ENCODE data around the gene OR6V1. TPM values are rescaled to one million over a fixed set of nuclear protein-coding genes. Genes with fewer than 3 reads are reported as not detected.

OR6V1 gene
- polyA plus RNA-seq, 1 experiment = not detected

DNA sequence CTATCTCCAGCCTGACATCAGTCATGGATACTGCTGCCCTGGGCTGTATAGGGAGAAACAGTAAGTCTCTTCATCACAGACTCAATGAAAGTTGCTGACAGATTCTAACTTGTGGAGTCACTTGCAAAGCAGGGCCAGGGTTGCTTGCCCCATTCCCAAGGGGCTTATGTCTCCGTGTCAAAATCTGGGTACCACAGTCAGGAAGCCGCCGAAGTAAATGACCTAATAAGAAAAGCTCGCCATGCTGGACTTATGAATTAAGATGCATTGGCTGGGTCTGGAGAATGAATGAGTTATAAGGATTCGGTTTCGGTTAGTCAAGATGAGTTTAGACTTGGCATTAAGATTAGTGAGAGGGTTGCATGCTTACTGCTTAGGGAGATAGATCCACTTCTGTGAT, 10.8 kb upstream of the OR6V1 start:
- H3K36me3 ChIP-seq (ENCODE audit: control insufficient read depth, insufficient read depth, low read length) = no peaks in the 10 kb centered on the region
- DNase-seq (ENCODE audit: low read depth) = no peak
- no peaks in the 10 kb centered on the region for H3K27me3 ChIP-seq (ENCODE audit: control insufficient read depth, insufficient read depth, low read length)
- TF ChIP-seq, protein P1, sequence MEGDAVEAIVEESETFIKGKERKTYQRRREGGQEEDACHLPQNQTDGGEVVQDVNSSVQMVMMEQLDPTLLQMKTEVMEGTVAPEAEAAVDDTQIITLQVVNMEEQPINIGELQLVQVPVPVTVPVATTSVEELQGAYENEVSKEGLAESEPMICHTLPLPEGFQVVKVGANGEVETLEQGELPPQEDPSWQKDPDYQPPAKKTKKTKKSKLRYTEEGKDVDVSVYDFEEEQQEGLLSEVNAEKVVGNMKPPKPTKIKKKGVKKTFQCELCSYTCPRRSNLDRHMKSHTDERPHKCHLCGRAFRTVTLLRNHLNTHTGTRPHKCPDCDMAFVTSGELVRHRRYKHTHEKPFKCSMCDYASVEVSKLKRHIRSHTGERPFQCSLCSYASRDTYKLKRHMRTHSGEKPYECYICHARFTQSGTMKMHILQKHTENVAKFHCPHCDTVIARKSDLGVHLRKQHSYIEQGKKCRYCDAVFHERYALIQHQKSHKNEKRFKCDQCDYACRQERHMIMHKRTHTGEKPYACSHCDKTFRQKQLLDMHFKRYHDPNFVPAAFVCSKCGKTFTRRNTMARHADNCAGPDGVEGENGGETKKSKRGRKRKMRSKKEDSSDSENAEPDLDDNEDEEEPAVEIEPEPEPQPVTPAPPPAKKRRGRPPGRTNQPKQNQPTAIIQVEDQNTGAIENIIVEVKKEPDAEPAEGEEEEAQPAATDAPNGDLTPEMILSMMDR (IDR thresholded peaks at IDR 0.05; ENCODE audit: insufficient read depth, low read depth, low read length) = no peak
- H3K4me3 ChIP-seq (ENCODE audit: low read depth, low read length) = no peak overlapping the region
- CTCF ChIA-PET = interaction anchor here (1.7 to 2.7 kb wide), 2 partner anchors 9 to 173 kb away, joined by 3 to 11 read pairs; no protein-coding TSS in a partner anchor
- POLR2A ChIA-PET = interaction anchor here (0.6 to 0.7 kb wide), 2 partner anchors 10 to 163 kb away, joined by 3 to 4 read pairs; no protein-coding TSS in a partner anchor

DNA sequence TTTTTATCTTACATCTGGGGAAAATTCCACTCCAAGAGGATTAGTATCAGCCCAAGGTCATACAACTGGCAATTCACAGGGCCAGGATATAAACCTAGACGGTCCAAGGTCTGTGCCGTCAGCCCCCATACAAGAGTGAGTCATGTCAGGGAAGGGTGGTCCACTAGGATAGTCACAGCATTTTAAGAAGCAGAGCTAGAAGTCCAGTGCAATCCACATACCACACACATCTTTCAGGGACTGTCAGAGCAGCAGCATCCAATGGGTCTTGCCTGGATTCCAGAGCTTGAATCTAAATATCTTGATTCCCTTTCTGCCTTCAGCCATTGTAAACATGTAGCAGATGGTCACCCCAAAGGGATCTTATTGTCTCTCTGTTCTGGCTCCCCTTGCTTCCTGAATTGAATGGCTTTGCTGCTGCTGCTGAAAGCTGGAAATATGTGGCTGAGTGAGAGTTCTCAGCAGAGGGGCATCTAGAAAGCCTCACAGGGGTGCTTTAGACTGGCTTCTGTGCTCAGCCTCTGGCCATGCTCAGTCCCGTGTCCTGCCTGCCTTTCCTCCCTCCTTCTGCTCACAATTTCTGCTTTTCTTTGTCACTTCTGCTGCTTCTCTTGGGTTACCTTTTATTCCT, 9.9 kb upstream of the OR6V1 start:
- Histone ChIP-seq H3K4me3 (ENCODE audit: low read depth, low read length) (no peak overlapping the region), H3K27me3 (ENCODE audit: control insufficient read depth, insufficient read depth, low read length) (no peaks in the 10 kb centered on the region), H3K36me3 (ENCODE audit: control insufficient read depth, insufficient read depth, low read length) (no peaks in the 10 kb centered on the region)
- DNase-seq (ENCODE audit: low read depth) = no peak
- TF ChIP-seq, protein P1 (IDR thresholded peaks at IDR 0.05; ENCODE audit: insufficient read depth, low read depth, low read length) = no peak
- ChIA-PET CTCF (interaction anchor here (0.8 to 2.7 kb wide), 5 partner anchors 10 to 172 kb away, joined by 3 to 11 read pairs (median 3); no protein-coding TSS in a partner anchor), POLR2A (interaction anchor here (1.8 kb wide), 1 partner anchor 29 kb away, joined by 7 read pairs; no protein-coding TSS in a partner anchor)

DNA sequence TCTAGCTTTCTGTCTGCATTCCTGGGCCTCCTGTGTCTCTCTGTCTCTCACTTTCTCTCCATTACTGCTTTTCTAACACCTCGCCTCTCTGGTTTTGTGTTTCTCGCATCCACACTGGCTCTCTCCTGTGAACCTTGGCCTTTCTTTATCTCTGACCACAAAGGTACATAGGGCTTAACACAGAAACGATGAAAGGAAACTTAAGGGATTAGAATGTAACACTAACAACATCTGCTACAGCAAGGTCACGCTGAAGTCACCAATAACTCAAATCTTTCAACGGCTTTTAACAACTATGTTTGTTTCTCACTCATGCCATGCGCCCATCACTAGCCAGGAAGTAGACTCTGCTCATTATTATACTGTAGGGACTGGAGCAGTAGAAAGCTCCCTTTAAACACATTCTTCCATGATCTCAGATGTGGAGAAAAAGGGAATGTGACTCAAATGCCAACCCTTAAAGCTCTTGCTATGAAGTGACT, 9.3 kb upstream of the OR6V1 start:
- no peak for DNase-seq (ENCODE audit: low read depth)
- ChIA-PET POLR2A (interaction anchor here (1.8 kb wide), 1 partner anchor 29 kb away, joined by 7 read pairs; no protein-coding TSS in a partner anchor), CTCF (interaction anchor here (0.6 to 2.7 kb wide), 6 partner anchors 11 to 172 kb away, joined by 3 to 11 read pairs (median 3); no protein-coding TSS in a partner anchor)
- Histone ChIP-seq H3K36me3 (ENCODE audit: control insufficient read depth, insufficient read depth, low read length) (no peaks in the 10 kb centered on the region), H3K27me3 (ENCODE audit: control insufficient read depth, insufficient read depth, low read length) (no peaks in the 10 kb centered on the region), H3K4me3 (ENCODE audit: low read depth, low read length) (no peak overlapping the region)
- TF ChIP-seq, protein P1 (IDR thresholded peaks at IDR 0.05; ENCODE audit: insufficient read depth, low read depth, low read length) = no peak

DNA sequence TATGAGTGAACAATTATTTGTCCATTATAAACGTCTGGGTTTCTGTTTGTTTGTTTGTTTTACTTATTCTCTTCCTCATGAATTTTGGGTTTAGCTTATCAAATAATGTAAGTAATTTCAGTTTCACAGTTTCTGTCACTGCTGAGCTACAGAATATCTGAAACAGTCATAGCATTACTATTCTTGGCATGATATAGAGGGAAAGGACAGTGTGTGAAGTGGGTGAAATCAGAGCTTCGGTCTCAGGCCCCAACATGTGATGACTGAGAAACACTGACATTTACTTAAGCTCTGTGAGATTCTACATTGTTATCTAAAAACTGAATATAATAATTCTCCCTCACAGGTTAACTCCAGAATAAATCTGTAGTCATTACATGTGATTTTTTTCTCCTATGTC, 8.8 kb upstream of the OR6V1 start:
- ChIA-PET POLR2A (interaction anchor here (0.6 to 1.8 kb wide), 2 partner anchors 30 to 349 kb away, joined by 3 to 7 read pairs; no protein-coding TSS in a partner anchor), CTCF (interaction anchor here (0.6 to 2.7 kb wide), 6 partner anchors 15 to 171 kb away, joined by 3 to 11 read pairs (median 3); no protein-coding TSS in a partner anchor)

DNA sequence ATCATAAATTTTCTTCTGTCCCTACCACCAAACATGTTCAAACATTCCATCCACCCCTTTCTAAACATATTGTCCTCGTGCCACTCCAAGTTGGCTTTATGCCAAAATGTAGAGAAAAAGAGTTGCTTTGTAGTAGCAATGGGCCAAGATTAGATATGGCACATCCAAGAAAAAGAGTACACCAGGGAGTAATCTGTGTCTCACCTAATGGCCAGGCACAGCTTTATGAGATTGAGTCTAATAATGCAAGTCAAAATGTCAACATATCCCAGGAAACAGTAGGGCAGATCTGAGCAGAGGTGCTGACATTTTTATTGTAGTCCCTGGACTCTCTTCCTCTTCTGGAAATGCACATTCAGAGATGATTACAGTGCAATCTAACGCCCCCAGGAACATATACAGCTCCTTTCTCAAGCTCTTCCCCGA, 5.7 kb upstream of the OR6V1 start:
- H3K27me3 ChIP-seq (ENCODE audit: control insufficient read depth, insufficient read depth, low read length) = no peaks in the 10 kb centered on the region; the same call in 1 of the 2 replicates
- CTCF ChIA-PET = interaction anchor here (0.8 to 2.2 kb wide), 4 partner anchors 9 to 169 kb away, joined by 3 to 6 read pairs (median 4); no protein-coding TSS in a partner anchor
- POLR2A ChIA-PET = no interaction called here
- TF ChIP-seq, protein P1 (IDR thresholded peaks at IDR 0.05; ENCODE audit: insufficient read depth, low read depth, low read length) = no peak
- H3K4me3 ChIP-seq (ENCODE audit: low read depth, low read length) = no peak overlapping the region
- no peak for DNase-seq (ENCODE audit: low read depth)
- H3K36me3 ChIP-seq (ENCODE audit: control insufficient read depth, insufficient read depth, low read length) = no peaks in the 10 kb centered on the region

More for the DNA sequence above, 8.8 kb upstream of the OR6V1 start:
- TF ChIP-seq, protein P1 (IDR thresholded peaks at IDR 0.05; ENCODE audit: insufficient read depth, low read depth, low read length) = no peak
- H3K27me3 ChIP-seq (ENCODE audit: control insufficient read depth, insufficient read depth, low read length) = no peaks in the 10 kb centered on the region
- DNase-seq (ENCODE audit: low read depth) = no peak
- H3K4me3 ChIP-seq (ENCODE audit: low read depth, low read length) = no peak overlapping the region
- no peaks in the 10 kb centered on the region for H3K36me3 ChIP-seq (ENCODE audit: control insufficient read depth, insufficient read depth, low read length)

All from BJ (cell line).